Ishikawa (cell line): ENCODE results near the gene NDUFB6.

Experiments used
- CEBPB ChIP-seq: IDR thresholded peaks from 2 replicates; pipeline ENCODE4 v1.6.1; 2012
- CREB1 ChIP-seq: IDR thresholded peaks from 2 replicates; pipeline ENCODE4 v1.6.1; 2012; ENCODE audit warnings: low read depth
- EGR1 ChIP-seq: IDR thresholded peaks from 2 replicates; pipeline ENCODE4 v1.6.1; 2012
- EP300 ChIP-seq: IDR thresholded peaks from 2 replicates; pipeline ENCODE4 v1.6.1; 2012; ENCODE audit warnings: borderline replicate concordance
- FOXM1 ChIP-seq: IDR thresholded peaks from 2 replicates; pipeline ENCODE4 v1.6.1; 2012; ENCODE audit warnings: low read depth, borderline replicate concordance
- NFIC ChIP-seq: IDR thresholded peaks from 2 replicates; pipeline ENCODE4 v1.6.1; 2012
- RAD21 ChIP-seq: IDR thresholded peaks from 2 replicates; pipeline ENCODE4 v1.6.1; 2012; ENCODE audit warnings: low read depth
- TAF1 ChIP-seq: IDR thresholded peaks from 2 replicates; pipeline ENCODE4 v1.6.1; 2012; ENCODE audit warnings: low read depth, mild to moderate bottlenecking
- TCF12 ChIP-seq: IDR thresholded peaks from 2 replicates; pipeline ENCODE4 v1.6.1; 2012; ENCODE audit warnings: low read depth
- TEAD4 ChIP-seq: IDR thresholded peaks from 2 replicates; pipeline ENCODE4 v1.6.1; 2012
- YY1 ChIP-seq: IDR thresholded peaks from 2 replicates; pipeline ENCODE4 v1.6.1; 2012; ENCODE audit warnings: low read depth
- ZBTB7A ChIP-seq: IDR thresholded peaks from 2 replicates; pipeline ENCODE4 v1.6.1; 2012; ENCODE audit warnings: low read depth
- TF ChIP-seq, protein P1 (sequence below): IDR thresholded peaks from 2 replicates; pipeline ENCODE4 v1.6.1; 2012; ENCODE audit warnings: low read depth, mild to moderate bottlenecking
- TF ChIP-seq, protein P2 (sequence below): IDR thresholded peaks from 2 replicates; pipeline ENCODE4 v1.6.1; 2012
- TF ChIP-seq, protein P3 (sequence below): IDR thresholded peaks from 2 replicates; pipeline ENCODE4 v1.6.1; 2012

The NDUFB6 gene

DNA sequence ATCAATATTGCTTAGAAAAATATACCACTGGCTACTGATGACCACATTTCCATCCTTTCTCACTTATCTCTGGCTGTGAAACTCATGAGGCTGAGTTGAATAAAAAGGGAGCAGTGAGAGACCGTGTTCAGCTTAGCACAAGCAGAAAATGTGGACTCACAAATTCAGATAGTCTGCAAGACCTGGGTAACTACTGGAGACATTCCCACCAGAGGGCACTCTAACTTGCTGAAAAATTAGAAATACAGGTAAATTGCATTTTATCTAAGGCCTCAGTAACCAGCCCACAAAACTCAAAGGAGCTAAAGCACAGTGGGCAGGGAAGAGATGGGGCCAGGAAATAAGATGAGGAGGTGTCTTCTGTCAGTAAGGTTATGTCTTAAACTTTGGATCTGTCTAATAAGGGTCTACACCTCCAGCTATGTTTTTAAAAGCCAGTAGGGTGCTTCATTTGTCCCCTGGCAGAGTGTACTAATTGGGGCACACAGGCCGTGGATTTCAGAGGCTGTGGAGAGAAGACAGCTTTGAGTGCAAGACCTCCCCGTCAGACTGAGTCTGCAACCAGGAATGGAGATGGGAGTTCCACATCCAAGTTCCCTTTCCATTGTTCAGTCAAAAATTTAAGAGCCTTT, 8.7 kb upstream of the NDUFB6 start:
- TF ChIP-seq EGR1 = no peak
- TF ChIP-seq TCF12 = no peak
- no peak for TF ChIP-seq TEAD4
- TF ChIP-seq ZBTB7A = no peak
- TF ChIP-seq FOXM1 = no peak
- no peak for TF ChIP-seq NFIC
- TF ChIP-seq YY1 = no peak
- TF ChIP-seq RAD21 = peak; percentile 58
- no peak for TF ChIP-seq TAF1

DNA sequence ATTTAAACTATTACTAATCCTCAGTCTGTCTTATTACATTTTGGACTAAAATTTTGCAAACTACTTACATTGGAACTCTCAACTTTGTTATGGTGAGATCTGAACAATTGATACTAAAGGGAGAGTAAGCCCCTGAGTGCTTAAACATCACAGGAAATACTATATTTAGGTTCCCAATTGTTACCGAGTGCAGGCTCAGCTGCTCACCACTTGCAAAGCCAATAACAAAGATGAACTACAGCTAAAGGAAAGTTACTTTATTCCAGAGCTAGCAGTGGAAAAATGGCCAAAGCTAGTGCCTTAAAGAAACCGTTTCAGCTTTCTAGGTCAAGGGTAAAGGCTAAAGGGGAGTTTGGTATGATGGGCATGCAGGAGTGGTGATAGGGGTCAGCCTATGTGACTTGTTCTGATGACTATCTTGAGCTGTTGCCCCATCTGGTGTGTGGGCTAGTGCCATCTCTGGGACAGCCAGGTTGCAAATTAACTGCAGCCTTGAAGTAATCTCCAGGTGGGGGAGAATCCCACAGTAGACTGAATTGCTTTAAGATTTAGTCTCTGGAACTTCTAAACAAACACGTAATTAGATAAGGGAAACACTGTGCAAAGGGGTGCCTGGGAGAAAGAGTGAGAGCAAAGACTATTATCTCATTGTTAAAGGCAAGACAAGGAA, 7.8 kb upstream of the NDUFB6 start:
- TF ChIP-seq ZBTB7A = no peak
- no peak for TF ChIP-seq NFIC
- no peak for TF ChIP-seq CREB1
- TF ChIP-seq TCF12 = no peak
- TF ChIP-seq, protein P1, sequence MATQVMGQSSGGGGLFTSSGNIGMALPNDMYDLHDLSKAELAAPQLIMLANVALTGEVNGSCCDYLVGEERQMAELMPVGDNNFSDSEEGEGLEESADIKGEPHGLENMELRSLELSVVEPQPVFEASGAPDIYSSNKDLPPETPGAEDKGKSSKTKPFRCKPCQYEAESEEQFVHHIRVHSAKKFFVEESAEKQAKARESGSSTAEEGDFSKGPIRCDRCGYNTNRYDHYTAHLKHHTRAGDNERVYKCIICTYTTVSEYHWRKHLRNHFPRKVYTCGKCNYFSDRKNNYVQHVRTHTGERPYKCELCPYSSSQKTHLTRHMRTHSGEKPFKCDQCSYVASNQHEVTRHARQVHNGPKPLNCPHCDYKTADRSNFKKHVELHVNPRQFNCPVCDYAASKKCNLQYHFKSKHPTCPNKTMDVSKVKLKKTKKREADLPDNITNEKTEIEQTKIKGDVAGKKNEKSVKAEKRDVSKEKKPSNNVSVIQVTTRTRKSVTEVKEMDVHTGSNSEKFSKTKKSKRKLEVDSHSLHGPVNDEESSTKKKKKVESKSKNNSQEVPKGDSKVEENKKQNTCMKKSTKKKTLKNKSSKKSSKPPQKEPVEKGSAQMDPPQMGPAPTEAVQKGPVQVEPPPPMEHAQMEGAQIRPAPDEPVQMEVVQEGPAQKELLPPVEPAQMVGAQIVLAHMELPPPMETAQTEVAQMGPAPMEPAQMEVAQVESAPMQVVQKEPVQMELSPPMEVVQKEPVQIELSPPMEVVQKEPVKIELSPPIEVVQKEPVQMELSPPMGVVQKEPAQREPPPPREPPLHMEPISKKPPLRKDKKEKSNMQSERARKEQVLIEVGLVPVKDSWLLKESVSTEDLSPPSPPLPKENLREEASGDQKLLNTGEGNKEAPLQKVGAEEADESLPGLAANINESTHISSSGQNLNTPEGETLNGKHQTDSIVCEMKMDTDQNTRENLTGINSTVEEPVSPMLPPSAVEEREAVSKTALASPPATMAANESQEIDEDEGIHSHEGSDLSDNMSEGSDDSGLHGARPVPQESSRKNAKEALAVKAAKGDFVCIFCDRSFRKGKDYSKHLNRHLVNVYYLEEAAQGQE = no peak
- TF ChIP-seq, protein P2, sequence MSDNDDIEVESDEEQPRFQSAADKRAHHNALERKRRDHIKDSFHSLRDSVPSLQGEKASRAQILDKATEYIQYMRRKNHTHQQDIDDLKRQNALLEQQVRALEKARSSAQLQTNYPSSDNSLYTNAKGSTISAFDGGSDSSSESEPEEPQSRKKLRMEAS = no peak
- TF ChIP-seq RAD21 = no peak
- no peak for TF ChIP-seq TEAD4
- no peak for TF ChIP-seq EP300
- TF ChIP-seq CEBPB = no peak
- no peak for TF ChIP-seq FOXM1
- TF ChIP-seq, protein P3, sequence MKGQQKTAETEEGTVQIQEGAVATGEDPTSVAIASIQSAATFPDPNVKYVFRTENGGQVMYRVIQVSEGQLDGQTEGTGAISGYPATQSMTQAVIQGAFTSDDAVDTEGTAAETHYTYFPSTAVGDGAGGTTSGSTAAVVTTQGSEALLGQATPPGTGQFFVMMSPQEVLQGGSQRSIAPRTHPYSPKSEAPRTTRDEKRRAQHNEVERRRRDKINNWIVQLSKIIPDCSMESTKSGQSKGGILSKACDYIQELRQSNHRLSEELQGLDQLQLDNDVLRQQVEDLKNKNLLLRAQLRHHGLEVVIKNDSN = no peak
- TF ChIP-seq YY1 = no peak
- TF ChIP-seq EGR1 = no peak
- TF ChIP-seq TAF1 = no peak

DNA sequence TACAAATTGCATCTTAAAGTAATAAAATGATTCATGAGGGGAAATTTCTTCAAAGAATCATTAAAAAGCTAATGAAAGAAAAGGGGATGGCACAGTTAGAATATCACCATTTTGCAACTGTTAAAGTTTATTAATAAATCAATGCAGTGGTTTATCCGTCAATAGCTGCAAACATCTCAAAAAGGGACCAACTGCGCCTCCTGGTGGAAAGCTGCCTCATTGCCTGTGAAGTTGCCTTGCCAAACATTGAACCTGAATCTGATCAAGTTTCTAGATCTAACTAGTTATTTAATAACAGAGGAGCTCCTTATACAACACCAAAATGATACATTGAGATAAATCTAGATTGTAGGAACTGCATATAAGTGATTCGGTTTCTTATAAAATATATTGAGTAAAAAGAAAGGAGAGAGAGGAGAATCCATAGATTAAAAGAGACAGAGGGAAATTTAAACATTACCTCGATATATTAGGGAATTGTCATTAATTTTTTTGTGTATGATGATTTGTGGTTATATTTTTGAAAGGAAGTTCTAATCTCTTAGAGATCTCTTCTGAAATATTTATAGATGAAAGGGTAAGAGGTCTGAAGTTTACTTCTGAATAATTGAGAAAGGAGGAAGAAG, 6.9 kb upstream of the NDUFB6 start:
- TF ChIP-seq, protein P1 = no peak
- TF ChIP-seq YY1 (no peak), RAD21 (peak; percentile 83)

DNA sequence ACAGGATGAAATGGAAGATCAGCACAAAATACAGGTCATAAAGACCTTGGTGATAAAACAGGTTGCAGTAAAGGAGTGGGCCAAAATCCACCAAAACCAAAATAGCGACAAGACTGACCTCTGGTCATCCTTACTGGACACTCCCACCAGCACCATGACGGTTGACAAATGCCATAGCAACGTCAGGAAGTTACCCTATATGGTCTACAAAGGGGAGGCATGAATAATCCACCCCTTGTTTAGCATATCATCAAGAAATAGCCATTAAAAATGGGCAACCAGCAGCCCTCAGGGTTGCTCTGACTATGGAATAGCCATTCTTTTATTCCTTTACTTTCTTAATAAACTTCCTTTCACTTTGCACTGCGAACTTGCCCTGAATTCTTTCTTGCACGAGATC, 6.0 kb upstream of the NDUFB6 start:
- TF ChIP-seq, protein P1 = no peak
- TF ChIP-seq YY1 (no peak), EP300 (no peak), TCF12 (no peak), CEBPB (no peak), TAF1 (no peak), EGR1 (no peak), TEAD4 (no peak)
- TF ChIP-seq, protein P2 = no peak

DNA sequence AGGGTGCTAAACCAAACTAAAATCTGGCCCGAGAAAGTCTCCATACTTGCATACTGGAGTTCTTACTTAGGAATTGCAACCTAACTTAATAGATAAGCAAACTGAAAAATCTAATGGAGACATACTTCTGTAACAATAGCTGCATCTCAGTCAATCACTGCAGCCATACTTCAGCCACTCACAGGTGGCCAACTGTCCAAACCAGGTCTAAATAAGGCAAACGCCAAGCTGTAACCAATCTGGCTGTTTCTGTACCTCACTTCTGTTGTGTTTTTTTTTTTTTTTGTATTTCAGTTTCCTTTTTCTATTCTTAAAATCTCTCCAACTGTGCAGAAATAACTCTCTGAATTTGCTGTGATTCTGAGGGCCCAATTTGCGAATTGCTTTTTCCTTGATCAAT, 4.4 kb upstream of the NDUFB6 start:
- no peak for TF ChIP-seq YY1
- TF ChIP-seq, protein P1 = no peak
- TF ChIP-seq ZBTB7A = no peak
- TF ChIP-seq TCF12 = no peak
- TF ChIP-seq, protein P3 = no peak
- no peak for TF ChIP-seq EP300
- no peak for TF ChIP-seq EGR1
- no peak for TF ChIP-seq TEAD4
- TF ChIP-seq, protein P2 = no peak
- TF ChIP-seq TAF1 = no peak
- no peak for TF ChIP-seq CEBPB
